ENCODE data around the gene HYAL1. TPM values are rescaled to one million over a fixed set of nuclear protein-coding genes. Genes with fewer than 3 reads are reported as not detected.

HYAL1 gene
- total RNA-seq, 4 donors from 2014 or later: 1.8 to 13.8 (median 3.8) TPM

- intact Hi-C loops (cut with DNase I; ENCODE audit: low total_unique reads): no loop called here
- peak in 1 of 3 donors; percentile 45 for TF ChIP-seq POLR2AphosphoS5 (IDR thresholded peaks at IDR 0.05)
- TF ChIP-seq, protein P1, sequence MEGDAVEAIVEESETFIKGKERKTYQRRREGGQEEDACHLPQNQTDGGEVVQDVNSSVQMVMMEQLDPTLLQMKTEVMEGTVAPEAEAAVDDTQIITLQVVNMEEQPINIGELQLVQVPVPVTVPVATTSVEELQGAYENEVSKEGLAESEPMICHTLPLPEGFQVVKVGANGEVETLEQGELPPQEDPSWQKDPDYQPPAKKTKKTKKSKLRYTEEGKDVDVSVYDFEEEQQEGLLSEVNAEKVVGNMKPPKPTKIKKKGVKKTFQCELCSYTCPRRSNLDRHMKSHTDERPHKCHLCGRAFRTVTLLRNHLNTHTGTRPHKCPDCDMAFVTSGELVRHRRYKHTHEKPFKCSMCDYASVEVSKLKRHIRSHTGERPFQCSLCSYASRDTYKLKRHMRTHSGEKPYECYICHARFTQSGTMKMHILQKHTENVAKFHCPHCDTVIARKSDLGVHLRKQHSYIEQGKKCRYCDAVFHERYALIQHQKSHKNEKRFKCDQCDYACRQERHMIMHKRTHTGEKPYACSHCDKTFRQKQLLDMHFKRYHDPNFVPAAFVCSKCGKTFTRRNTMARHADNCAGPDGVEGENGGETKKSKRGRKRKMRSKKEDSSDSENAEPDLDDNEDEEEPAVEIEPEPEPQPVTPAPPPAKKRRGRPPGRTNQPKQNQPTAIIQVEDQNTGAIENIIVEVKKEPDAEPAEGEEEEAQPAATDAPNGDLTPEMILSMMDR (IDR thresholded peaks at IDR 0.05): no peak
- H3K9me3 ChIP-seq: no peaks in the 10 kb centered on the region
- no peaks in the 10 kb centered on the region for H3K27me3 ChIP-seq
- DNase-seq: no peak
- in situ Hi-C loops (cut with MboI; ENCODE audit: low pct_ligation_motif_present in 1 of 4, low pct_unique_long_range_greater_than_20kb in 1 of 4, low sequenced_read_pairs in 3 of 4): no loop called here
- no peak overlapping the region for H3K4me3 ChIP-seq
- WGBS, 2 donors (ENCODE audit: low coverage in 1 of 2): 33 to 67% methylated on average over 1 to 5 of the region's 5 CpGs
- no peaks in the 10 kb centered on the region for H3K36me3 ChIP-seq
- peaks cover 18 to 60% (median 49%) of the 10 kb centered on the region in 4 donors for H3K4me1 ChIP-seq
- H3K27ac ChIP-seq: peak overlapping the region; percentile 92 to 94 (median 92)
Observed at GRCh38 chr3:50323614-50324199, 20.3 kb upstream of the HYAL1 start.

- H3K4me1 ChIP-seq: peaks cover 21 to 62% (median 50%) of the 10 kb centered on the region in 4 donors
- TF ChIP-seq, protein P1 (IDR thresholded peaks at IDR 0.05): no peak
- TF ChIP-seq EP300 (IDR thresholded peaks at IDR 0.05; ENCODE audit: low read depth) (no peak), POLR2A (IDR thresholded peaks at IDR 0.05) (no peak), POLR2AphosphoS5 (IDR thresholded peaks at IDR 0.05) (no peak)
- in situ Hi-C loops (cut with MboI; ENCODE audit: low pct_ligation_motif_present in 1 of 4, low pct_unique_long_range_greater_than_20kb in 1 of 4, low sequenced_read_pairs in 3 of 4): no loop called here
Observed at GRCh38 chr3:50323092-50323600, 19.8 kb upstream of the HYAL1 start.

DNA sequence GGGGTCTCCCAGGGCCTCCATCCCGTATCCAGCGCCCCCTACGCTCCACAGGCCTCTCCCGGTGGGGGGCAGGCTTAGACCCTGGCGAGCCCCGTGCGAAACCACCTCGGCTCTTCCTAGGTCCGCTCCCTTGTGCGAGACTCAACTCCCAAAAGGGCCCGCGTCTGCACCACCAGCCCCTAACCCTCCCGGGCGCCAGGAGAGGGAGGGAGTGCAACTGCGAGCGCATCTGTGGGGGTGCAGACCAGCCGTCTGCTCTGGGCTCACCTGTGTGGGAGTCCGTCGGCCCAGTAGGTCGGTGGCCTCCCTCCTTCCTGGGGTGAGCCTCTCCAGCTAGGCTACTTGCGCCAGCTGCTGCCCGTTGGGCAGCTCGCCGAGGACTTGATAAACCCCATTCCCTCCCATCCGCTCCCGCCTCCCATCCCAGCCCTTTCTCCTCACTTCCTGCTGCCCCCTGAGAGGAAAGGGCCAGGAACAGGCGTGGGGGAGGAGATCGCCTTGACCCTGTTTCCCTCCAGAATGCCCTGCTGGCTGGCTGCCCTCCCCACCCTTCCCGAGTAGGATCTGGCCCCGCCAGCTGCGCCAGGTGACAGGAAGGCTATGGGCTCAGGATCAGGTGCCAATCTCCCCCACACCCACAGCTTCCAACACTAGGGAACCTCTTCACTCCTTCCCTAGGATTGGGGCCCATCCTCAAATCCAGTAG lies 19.2 kb upstream of the HYAL1 start, which contains the start of gene HYAL2:
Gene HYAL2 (minus strand): TSS at position 360 of the 706 bp plus-strand sequence. CDS start 2,256 bp downstream, outside the sequence.
- 56% methylated on average over 27 of the region's 31 CpGs; no CpG with 5 or more reads in 1 of the 2 donors for WGBS, 2 donors (ENCODE audit: low coverage in 1 of 2)
- intact Hi-C loops (cut with DNase I; ENCODE audit: low total_unique reads): no loop called here
- Histone ChIP-seq H3K9me3 (no peaks in the 10 kb centered on the region), H3K27me3 (no peaks in the 10 kb centered on the region), H3K36me3 (no peaks in the 10 kb centered on the region), H3K4me1 (peaks cover 27 to 67% (median 55%) of the 10 kb centered on the region in 4 donors), H3K27ac (peak within 1 kb of the TSS; percentile 92 to 94 (median 92)), H3K4me3 (peak within 1 kb of the TSS; percentile 67 to 76 (median 74))
- DNase-seq: no peak
- TF ChIP-seq POLR2A (IDR thresholded peaks at IDR 0.05): no peak
- no peak for TF ChIP-seq EP300 (IDR thresholded peaks at IDR 0.05; ENCODE audit: low read depth)
- TF ChIP-seq, protein P1 (IDR thresholded peaks at IDR 0.05): no peak
- peak in 2 of 3 donors; percentile 21 to 24 for TF ChIP-seq POLR2AphosphoS5 (IDR thresholded peaks at IDR 0.05)
- in situ Hi-C loops (cut with MboI; ENCODE audit: low pct_ligation_motif_present in 1 of 4, low pct_unique_long_range_greater_than_20kb in 1 of 4, low sequenced_read_pairs in 3 of 4): no loop called here

More at GRCh38 chr3:50323092-50323600, 19.8 kb upstream of the HYAL1 start:
- intact Hi-C loops (cut with DNase I; ENCODE audit: low total_unique reads): no loop called here
- Histone ChIP-seq H3K36me3 (no peaks in the 10 kb centered on the region), H3K9me3 (no peaks in the 10 kb centered on the region), H3K27ac (peak overlapping the region; percentile 92 to 94 (median 92)), H3K27me3 (no peaks in the 10 kb centered on the region), H3K4me3 (no peak overlapping the region)
- no peak for DNase-seq
- WGBS, 2 donors (ENCODE audit: low coverage in 1 of 2): 45 to 46% methylated on average over 4 of the region's 4 CpGs

GRCh38 chr3:50322115-50322385 lies 18.7 kb upstream of the HYAL1 start:
- DNase-seq: no peak
- peaks cover 28 to 67% (median 55%) of the 10 kb centered on the region in 4 donors for H3K4me1 ChIP-seq
- H3K36me3 ChIP-seq: no peaks in the 10 kb centered on the region
- WGBS, 2 donors (ENCODE audit: low coverage in 1 of 2): 44% methylated on average over 12 of the region's 14 CpGs; no CpG with 5 or more reads in 1 of the 2 donors
- in situ Hi-C loops (cut with MboI; ENCODE audit: low pct_ligation_motif_present in 1 of 4, low pct_unique_long_range_greater_than_20kb in 1 of 4, low sequenced_read_pairs in 3 of 4): no loop called here
- no peaks in the 10 kb centered on the region for H3K27me3 ChIP-seq
- peak overlapping the region; percentile 92 to 94 (median 92) for H3K27ac ChIP-seq
- peak overlapping the region; percentile 15 to 76 (median 70) for H3K4me3 ChIP-seq
- intact Hi-C loops (cut with DNase I; ENCODE audit: low total_unique reads): no loop called here
- TF ChIP-seq EP300 (IDR thresholded peaks at IDR 0.05; ENCODE audit: low read depth) (no peak), POLR2A (IDR thresholded peaks at IDR 0.05) (no peak), POLR2AphosphoS5 (IDR thresholded peaks at IDR 0.05) (no peak)
- TF ChIP-seq, protein P1 (IDR thresholded peaks at IDR 0.05): no peak
- H3K9me3 ChIP-seq: no peaks in the 10 kb centered on the region

Measured in transverse colon (tissue), 4 donors.